Skeletal muscle tissue (tissue), 4 donors: Measurements from ENCODE around the gene ATP6AP1. TPM values are rescaled to one million over a fixed set of nuclear protein-coding genes. Genes with fewer than 3 reads are reported as not detected.
"Not testable (repeated sequence)": the region's sequence is repeated elsewhere in the genome, so short reads cannot be mapped to it uniquely, and the experiment has no call there.

ENCODE experiments used
- H3K27ac ChIP-seq: one replicate; pipeline ENCODE4 v1.7.0; 2013; ENCODE audit warnings: mild to moderate bottlenecking, low read depth, low read length, inconsistent platforms
- H3K27me3 ChIP-seq, 3 donors: one replicate each; pipeline ENCODE4 v1.7.0; 2013; ENCODE audit warnings: low read length in 3 of 3; ENCODE audit not compliant: control insufficient read depth in 3 of 3, insufficient read depth in 3 of 3
- H3K36me3 ChIP-seq, 3 donors: one replicate each; pipeline ENCODE4 v1.7.0; 2013; ENCODE audit warnings: low read length in 3 of 3; ENCODE audit not compliant: control insufficient read depth in 3 of 3, insufficient read depth in 3 of 3
- H3K4me1 ChIP-seq, 3 donors: one replicate each; pipeline ENCODE4 v1.7.0; 2013; ENCODE audit warnings: low read length in 3 of 3, mild to moderate bottlenecking in 3 of 3; ENCODE audit not compliant: control insufficient read depth in 3 of 3, insufficient read depth in 3 of 3
- H3K4me3 ChIP-seq, 3 donors: one replicate each; pipeline ENCODE4 v1.7.0; 2013; ENCODE audit warnings: low read length in 3 of 3
- H3K9ac ChIP-seq, 3 donors: one replicate each; pipeline ENCODE4 v1.7.0; 2013; ENCODE audit warnings: low read length in 3 of 3, mild to moderate bottlenecking in 3 of 3, moderate library complexity in 2 of 3, low read depth in 1 of 3
- H3K9me3 ChIP-seq, 3 donors: one replicate each; pipeline ENCODE4 v1.7.0; 2013; ENCODE audit warnings: low read length in 3 of 3; ENCODE audit not compliant: control insufficient read depth in 3 of 3
- total RNA-seq: library from RNA; depleted of rRNA; stranded (reverse); fragments of >200 nt; gene quantifications from one replicate; pipeline ENCODE4 v1.2.3, GENCODE V29; 2014
- donor health status: Osteomylitis.

Gene ATP6AP1
- total RNA-seq, 1 donor from 2014 or later: 24.5 TPM

- Histone ChIP-seq H3K4me3 (no peak overlapping the region), H3K27ac (no peak overlapping the region), H3K4me1 (peaks cover 9 to 16% (median 11%) of the 10 kb centered on the region in 3 donors), H3K36me3 (peaks cover 0 to 4% (median 3%) of the 10 kb centered on the region in 3 donors), H3K9ac (no peak overlapping the region), H3K27me3 (no peaks in the 10 kb centered on the region), H3K9me3 (no peaks in the 10 kb centered on the region)
These were observed 44.1 kb upstream of the ATP6AP1 start for GRCh38 chrX:154384284-154384892.

- not testable (repeated sequence) for H3K9me3 ChIP-seq, H3K27ac ChIP-seq
These were observed 40.4 kb upstream of the ATP6AP1 start for GRCh38 chrX:154388094-154388493.

GRCh38 chrX:154388649-154389048, 39.8 kb upstream of the ATP6AP1 start:
- not testable (repeated sequence) for H3K4me3 ChIP-seq, H3K27me3 ChIP-seq, H3K36me3 ChIP-seq, H3K4me1 ChIP-seq, H3K9ac ChIP-seq, H3K27ac ChIP-seq, H3K9me3 ChIP-seq

More at GRCh38 chrX:154388094-154388493, 40.4 kb upstream of the ATP6AP1 start:
- not testable (repeated sequence) for H3K9ac ChIP-seq, H3K36me3 ChIP-seq, H3K4me3 ChIP-seq, H3K4me1 ChIP-seq, H3K27me3 ChIP-seq

GRCh38 chrX:154389812-154390747, 38.4 kb upstream of the ATP6AP1 start:
- not testable (repeated sequence) for H3K36me3 ChIP-seq, H3K9me3 ChIP-seq, H3K4me3 ChIP-seq, H3K9ac ChIP-seq, H3K27me3 ChIP-seq, H3K4me1 ChIP-seq, H3K27ac ChIP-seq

GRCh38 chrX:154396363-154396762, 32.1 kb upstream of the ATP6AP1 start:
- peaks cover 17 to 28% (median 18%) of the 10 kb centered on the region in 3 donors for H3K4me1 ChIP-seq
- H3K9ac ChIP-seq, H3K27ac ChIP-seq, H3K4me3 ChIP-seq, H3K9me3 ChIP-seq, H3K27me3 ChIP-seq: not testable (repeated sequence)
- H3K36me3 ChIP-seq: peaks cover 14 to 21% (median 16%) of the 10 kb centered on the region in 3 donors

GRCh38 chrX:154396973-154397887, 31.2 kb upstream of the ATP6AP1 start:
- H3K27me3 ChIP-seq: no peaks in the 10 kb centered on the region

GRCh38 chrX:154397888-154398667, 30.4 kb upstream of the ATP6AP1 start, which contains the start of gene RPL10:
Gene RPL10 (plus strand): TSS chrX:154398377. CDS start chrX:154398520, 143 bp downstream.
- Histone ChIP-seq H3K9ac (peak within 1 kb of the TSS; percentile 95 to 99 (median 97)), H3K4me3 (peak within 1 kb of the TSS; percentile 74 to 91 (median 89)), H3K4me1 (peaks cover 18 to 29% (median 25%) of the 10 kb centered on the region in 3 donors), H3K27ac (peak within 1 kb of the TSS; percentile 97), H3K36me3 (peaks cover 18 to 22% (median 22%) of the 10 kb centered on the region in 3 donors), H3K27me3 (no peaks in the 10 kb centered on the region), H3K9me3 (no peaks in the 10 kb centered on the region)

More at GRCh38 chrX:154396973-154397887, 31.2 kb upstream of the ATP6AP1 start:
- Histone ChIP-seq H3K9me3 (no peaks in the 10 kb centered on the region), H3K27ac (peak overlapping the region; percentile 97), H3K4me3 (peak overlapping the region; percentile 74 to 76 (median 76)), H3K9ac (peak overlapping the region; percentile 80 to 99 (median 95)), H3K4me1 (peaks cover 18 to 29% (median 23%) of the 10 kb centered on the region in 3 donors), H3K36me3 (peaks cover 14 to 22% (median 18%) of the 10 kb centered on the region in 3 donors)

GRCh38 chrX:154398668-154399526, 29.6 kb upstream of the ATP6AP1 start:
- H3K36me3 ChIP-seq: peaks cover 18 to 27% (median 22%) of the 10 kb centered on the region in 3 donors
- peaks cover 18 to 29% (median 25%) of the 10 kb centered on the region in 3 donors for H3K4me1 ChIP-seq
- no peaks in the 10 kb centered on the region for H3K27me3 ChIP-seq
- no peaks in the 10 kb centered on the region for H3K9me3 ChIP-seq
- peak overlapping the region; percentile 97 for H3K27ac ChIP-seq
- peak overlapping the region; percentile 86 to 99 (median 97) for H3K9ac ChIP-seq
- peak overlapping the region; percentile 74 to 91 (median 89) for H3K4me3 ChIP-seq
